ENCODE results near the gene TNNT3. TPM values are rescaled to one million over a fixed set of nuclear protein-coding genes. Genes with fewer than 3 reads are reported as not detected.
A peak's percentile ranks its signal among the peaks of the same experiment; 100 is the strongest.

TNNT3 gene
- total RNA-seq, 1 donor: not detected

DNA sequence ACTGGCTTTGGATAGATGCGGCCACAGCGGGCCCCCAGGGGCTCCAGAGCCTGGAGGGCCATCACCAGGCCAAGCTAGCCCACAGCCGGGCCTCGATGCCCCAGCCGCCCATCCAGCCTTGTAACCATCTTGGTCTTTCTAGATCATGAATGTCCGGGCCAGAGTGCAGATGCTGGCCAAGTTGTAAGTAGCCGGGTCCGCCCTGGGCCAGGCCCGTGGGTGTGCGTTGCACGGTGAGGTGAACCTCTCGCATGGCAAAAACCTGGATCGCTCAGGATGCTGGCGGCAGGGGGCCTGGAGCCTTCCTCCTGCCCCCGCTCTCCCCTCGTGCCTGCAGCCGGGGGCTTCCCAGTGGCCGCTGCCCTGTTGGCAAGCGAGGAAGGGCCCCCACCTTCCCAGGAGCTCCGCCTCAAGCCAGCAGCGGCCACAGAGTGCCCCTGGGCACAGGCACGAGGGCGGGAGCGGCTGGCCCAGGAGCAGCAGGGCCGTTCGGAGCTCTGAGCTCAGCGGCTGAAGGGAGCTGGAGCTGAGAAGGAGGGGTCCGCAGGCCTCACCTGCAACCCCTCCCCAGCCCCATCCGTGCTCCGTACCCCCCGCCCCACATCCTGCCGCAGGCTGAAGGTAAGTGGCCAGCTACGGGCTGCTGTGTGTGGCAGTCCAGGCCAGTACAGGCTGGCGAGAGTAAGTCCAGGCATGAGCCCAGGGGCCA, 16.7 kb downstream of the TNNT3 start:
- no peaks in the 10 kb centered on the region for H4K20me1 ChIP-seq (ENCODE audit: insufficient read depth, low read length)
- no peaks in the 10 kb centered on the region for H3K27me3 ChIP-seq (ENCODE audit: insufficient read depth, low read length)
- peak; percentile 68 for DNase-seq (ENCODE audit: insufficient read length, low spot score, missing footprints)
- H3K27ac ChIP-seq (ENCODE audit: low read depth, low read length): no peak overlapping the region
- no peaks in the 10 kb centered on the region for H3K36me3 ChIP-seq (ENCODE audit: insufficient read depth, low read length)
- H3K4me1 ChIP-seq (ENCODE audit: insufficient read depth, low read length): peaks cover 4% of the 10 kb centered on the region
- H2AFZ ChIP-seq (ENCODE audit: low read length): no peak overlapping the region
- TF ChIP-seq, protein P1, sequence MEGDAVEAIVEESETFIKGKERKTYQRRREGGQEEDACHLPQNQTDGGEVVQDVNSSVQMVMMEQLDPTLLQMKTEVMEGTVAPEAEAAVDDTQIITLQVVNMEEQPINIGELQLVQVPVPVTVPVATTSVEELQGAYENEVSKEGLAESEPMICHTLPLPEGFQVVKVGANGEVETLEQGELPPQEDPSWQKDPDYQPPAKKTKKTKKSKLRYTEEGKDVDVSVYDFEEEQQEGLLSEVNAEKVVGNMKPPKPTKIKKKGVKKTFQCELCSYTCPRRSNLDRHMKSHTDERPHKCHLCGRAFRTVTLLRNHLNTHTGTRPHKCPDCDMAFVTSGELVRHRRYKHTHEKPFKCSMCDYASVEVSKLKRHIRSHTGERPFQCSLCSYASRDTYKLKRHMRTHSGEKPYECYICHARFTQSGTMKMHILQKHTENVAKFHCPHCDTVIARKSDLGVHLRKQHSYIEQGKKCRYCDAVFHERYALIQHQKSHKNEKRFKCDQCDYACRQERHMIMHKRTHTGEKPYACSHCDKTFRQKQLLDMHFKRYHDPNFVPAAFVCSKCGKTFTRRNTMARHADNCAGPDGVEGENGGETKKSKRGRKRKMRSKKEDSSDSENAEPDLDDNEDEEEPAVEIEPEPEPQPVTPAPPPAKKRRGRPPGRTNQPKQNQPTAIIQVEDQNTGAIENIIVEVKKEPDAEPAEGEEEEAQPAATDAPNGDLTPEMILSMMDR (IDR thresholded peaks at IDR 0.05; ENCODE audit: extremely low read depth, low read depth, low read length): no peak
- no peaks in the 10 kb centered on the region for H3K9me3 ChIP-seq (ENCODE audit: low read depth, low read length)
- H3K4me2 ChIP-seq (ENCODE audit: insufficient read depth, low read length): no peak overlapping the region
- H3K4me3 ChIP-seq (ENCODE audit: insufficient read depth, low read length): no peak overlapping the region
- H3K79me2 ChIP-seq (ENCODE audit: insufficient read depth, low read length): no peaks in the 10 kb centered on the region

DNA sequence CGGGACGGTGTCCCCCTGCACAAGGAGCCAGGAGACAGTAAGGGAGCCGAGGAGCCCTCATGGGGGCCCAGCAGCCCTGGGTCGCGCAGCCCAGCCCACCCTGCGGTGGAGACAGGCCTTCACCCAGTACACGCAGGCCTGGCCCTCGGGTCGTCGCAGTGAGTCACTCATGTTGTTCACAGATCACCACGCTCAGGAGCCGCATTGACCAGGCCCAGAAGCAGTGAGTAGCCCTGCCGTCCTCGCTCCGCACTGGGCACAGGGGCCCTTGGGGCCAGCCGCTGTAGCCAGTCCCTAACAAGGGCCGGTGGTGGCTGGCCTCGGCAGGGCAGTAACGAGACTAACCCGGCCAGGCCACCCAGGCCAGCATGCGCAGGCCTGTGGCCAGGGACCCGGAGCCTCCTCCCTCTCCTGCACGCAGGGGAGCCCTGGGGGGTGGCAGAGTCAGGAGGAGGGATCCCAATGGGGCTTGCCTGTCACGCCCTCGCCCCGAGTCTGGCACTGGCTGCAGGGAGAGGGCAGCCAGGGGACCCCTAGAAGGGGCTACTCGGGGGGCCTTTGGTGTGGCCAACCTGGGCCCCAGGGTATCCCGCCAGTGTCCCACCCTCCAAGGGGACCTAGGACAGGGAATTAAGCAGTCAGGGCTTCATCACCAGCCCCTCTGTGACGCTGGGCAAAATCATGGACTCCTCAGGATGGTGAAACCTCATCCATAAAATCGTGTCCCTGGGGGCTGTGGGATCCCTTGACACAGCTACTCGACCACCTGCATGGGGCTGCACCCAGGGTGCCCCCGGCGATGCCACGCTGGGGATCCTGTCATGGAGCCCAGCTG, 17.5 kb downstream of the TNNT3 start:
- peak; percentile 87 for DNase-seq (ENCODE audit: insufficient read length, low spot score, missing footprints)
- Histone ChIP-seq H3K36me3 (ENCODE audit: insufficient read depth, low read length) (no peaks in the 10 kb centered on the region), H3K4me2 (ENCODE audit: insufficient read depth, low read length) (no peak overlapping the region), H3K4me3 (ENCODE audit: insufficient read depth, low read length) (no peak overlapping the region), H3K27ac (ENCODE audit: low read depth, low read length) (no peak overlapping the region), H4K20me1 (ENCODE audit: insufficient read depth, low read length) (no peaks in the 10 kb centered on the region), H3K9me3 (ENCODE audit: low read depth, low read length) (no peaks in the 10 kb centered on the region), H3K27me3 (ENCODE audit: insufficient read depth, low read length) (no peaks in the 10 kb centered on the region), H3K4me1 (ENCODE audit: insufficient read depth, low read length) (no peaks in the 10 kb centered on the region), H3K79me2 (ENCODE audit: insufficient read depth, low read length) (no peaks in the 10 kb centered on the region), H2AFZ (ENCODE audit: low read length) (no peak overlapping the region)
- TF ChIP-seq, protein P1 (IDR thresholded peaks at IDR 0.05; ENCODE audit: extremely low read depth, low read depth, low read length): no peak

DNA sequence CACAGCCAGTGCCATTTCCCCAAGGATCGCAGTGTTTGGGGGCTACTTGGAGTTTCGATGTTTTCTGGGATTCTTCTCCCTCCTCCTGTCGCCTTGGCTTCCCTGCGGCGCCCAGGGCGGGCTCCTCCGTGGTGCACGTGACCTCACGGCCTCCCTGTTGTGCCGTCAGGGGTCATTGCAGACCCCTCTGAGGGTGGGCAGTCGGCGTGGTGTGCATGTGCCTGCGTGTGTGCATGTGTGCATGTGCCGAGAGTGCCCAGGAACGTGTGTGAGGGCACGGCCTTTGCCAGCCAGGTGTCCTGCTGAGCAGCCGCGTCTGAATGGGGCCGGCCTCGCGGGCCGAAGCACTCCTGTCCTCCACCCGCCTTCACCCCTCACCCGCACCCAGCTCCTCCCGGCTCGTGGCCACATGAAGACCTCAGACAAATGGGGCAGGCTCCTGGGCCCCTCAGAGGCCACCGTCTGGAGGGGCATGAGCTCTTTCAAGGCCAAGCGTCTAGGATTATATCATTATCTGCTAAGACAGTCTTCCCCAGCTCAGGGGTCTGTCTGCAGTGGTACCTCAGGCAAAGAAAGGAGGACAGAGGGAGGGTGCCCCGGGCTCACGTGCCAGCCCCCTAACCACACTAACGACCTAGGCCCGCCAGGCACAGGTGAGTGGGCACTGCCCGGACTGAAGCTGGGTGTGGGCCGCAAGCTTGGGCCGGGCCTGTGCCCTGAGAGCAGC, 18.3 kb downstream of the TNNT3 start:
- no peaks in the 10 kb centered on the region for H3K36me3 ChIP-seq (ENCODE audit: insufficient read depth, low read length)
- H3K9me3 ChIP-seq (ENCODE audit: low read depth, low read length): no peaks in the 10 kb centered on the region
- TF ChIP-seq, protein P1 (IDR thresholded peaks at IDR 0.05; ENCODE audit: extremely low read depth, low read depth, low read length): no peak
- peak; percentile 85 for DNase-seq (ENCODE audit: insufficient read length, low spot score, missing footprints)
- H3K27ac ChIP-seq (ENCODE audit: low read depth, low read length): no peak overlapping the region
- no peak overlapping the region for H3K4me2 ChIP-seq (ENCODE audit: insufficient read depth, low read length)
- no peaks in the 10 kb centered on the region for H3K27me3 ChIP-seq (ENCODE audit: insufficient read depth, low read length)
- no peak overlapping the region for H2AFZ ChIP-seq (ENCODE audit: low read length)
- no peak overlapping the region for H3K4me3 ChIP-seq (ENCODE audit: insufficient read depth, low read length)
- H3K4me1 ChIP-seq (ENCODE audit: insufficient read depth, low read length): no peaks in the 10 kb centered on the region
- H3K79me2 ChIP-seq (ENCODE audit: insufficient read depth, low read length): no peaks in the 10 kb centered on the region
- no peaks in the 10 kb centered on the region for H4K20me1 ChIP-seq (ENCODE audit: insufficient read depth, low read length)
